Activated gamma-delta T cell treated with Interleukin-2 at 50 U/mL for 16 hours (primary cell): ENCODE data around the gene DUSP15.

ENCODE experiments used
- DNase-seq: peaks from one replicate; pipeline ENCODE4 v3.0.0-alpha.2; 2020

DUSP15 gene

DNA sequence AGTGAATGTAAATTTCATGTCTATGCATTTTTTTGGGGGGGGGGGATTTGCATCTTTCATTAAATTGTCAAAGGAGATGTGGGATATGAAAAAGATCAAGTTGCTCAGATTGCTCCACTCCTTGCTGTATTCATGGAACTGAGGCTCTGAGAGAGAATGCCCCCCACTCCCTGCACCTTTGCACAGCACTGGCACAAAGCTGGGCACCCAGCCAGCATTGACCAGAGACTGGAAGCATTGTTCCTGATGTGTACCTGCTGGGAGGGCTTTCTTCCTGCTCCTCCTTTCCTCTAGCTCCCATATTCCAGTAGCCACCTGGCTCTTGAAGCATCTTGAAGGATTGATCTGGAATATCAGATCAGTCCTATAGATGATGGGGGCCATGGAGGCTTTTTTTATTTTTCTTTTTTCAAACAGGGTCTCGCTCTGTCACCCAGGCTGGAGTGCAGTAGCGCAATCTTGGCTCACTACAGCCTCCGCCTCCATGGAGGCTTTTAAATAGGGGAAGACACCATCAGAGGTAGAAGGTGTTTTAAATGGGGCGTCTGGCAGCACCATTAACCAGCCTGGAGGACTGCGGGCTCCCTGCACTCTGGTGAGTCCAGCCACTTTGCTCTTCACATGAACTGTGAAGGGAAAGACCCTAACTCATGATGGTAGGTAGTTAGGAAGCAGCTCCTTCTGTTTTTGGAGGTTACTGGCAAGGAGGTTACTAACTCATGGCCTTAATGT, 10.9 kb downstream of the DUSP15 start:
- DNase-seq, result no peak

DNA sequence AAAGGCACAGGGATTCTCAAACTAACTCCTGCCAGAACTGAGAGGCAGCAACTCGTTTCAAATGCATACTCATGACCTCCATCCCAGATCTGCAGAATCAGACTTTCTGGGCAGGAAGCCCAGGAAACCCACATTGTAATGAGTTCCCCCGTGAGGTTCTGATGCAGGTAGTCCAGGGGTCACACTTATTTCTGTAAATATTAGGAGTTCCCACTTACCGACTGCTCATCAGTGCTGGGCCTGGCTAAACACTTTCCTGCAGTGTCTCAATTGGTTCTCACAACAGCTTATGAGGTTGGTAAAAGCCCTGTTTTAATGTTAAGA, 11.6 kb downstream of the DUSP15 start:
- no peak for DNase-seq

- no peak for DNase-seq
These were observed 12.2 kb downstream of the DUSP15 start for GRCh38 chr20:31857861-31858759.

- no peak for DNase-seq
These were observed 13.8 kb downstream of the DUSP15 start for GRCh38 chr20:31856516-31856915.

DNA sequence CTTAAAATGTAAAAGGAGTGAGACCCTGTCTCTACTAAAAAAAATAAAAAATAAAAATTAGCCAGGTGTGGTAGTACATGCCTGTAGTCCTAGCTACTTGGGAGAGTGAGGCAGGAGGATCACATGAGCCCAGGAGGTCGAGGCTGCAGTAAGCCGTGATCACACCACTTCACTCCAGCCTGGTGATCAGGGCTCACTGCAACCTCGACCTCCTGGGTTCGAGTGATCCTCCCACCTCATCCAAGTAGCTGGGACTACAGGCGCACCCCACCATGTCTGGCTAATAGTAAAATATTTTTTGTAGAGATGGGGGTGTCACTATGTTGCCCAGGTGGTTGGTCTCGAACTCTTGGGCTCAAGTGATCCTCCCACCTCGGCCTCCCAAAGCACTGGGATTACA, 16.8 kb downstream of the DUSP15 start:
- no peak for DNase-seq

DNA sequence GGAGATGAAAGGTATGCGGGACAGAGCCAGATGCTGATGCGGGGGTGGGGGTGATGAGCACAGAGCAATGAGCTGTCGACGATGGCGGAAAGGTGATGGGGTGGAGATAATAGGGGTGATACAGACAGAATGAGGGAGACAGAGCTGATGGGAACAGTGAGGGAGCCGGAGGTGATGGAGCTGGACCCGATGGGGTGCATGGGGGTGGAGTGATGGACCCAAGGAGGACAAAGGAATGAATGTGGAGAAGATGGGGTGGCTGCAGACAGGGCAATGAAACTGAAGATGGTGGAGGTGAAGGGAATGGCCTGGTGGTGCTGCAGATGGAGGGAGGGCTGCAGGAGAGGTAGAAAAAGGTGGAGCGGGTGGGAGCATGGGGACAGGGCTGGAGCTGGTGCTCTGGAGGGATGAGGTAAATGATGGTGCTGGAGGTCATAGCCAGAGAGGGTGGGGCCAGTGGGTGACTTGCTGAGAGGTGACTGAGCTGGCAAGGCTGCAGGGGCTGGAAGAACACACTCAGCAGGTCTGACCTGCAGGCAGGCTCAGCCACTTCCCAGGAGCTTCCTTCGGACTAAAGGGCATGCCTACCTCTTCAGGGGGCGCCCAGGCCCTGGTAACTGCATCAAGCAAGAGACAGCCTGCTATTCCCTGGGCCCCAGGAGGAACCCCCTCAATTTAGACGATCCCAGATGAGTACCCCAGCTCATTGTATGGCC, 18.9 kb downstream of the DUSP15 start:
- DNase-seq, result no peak

DNA sequence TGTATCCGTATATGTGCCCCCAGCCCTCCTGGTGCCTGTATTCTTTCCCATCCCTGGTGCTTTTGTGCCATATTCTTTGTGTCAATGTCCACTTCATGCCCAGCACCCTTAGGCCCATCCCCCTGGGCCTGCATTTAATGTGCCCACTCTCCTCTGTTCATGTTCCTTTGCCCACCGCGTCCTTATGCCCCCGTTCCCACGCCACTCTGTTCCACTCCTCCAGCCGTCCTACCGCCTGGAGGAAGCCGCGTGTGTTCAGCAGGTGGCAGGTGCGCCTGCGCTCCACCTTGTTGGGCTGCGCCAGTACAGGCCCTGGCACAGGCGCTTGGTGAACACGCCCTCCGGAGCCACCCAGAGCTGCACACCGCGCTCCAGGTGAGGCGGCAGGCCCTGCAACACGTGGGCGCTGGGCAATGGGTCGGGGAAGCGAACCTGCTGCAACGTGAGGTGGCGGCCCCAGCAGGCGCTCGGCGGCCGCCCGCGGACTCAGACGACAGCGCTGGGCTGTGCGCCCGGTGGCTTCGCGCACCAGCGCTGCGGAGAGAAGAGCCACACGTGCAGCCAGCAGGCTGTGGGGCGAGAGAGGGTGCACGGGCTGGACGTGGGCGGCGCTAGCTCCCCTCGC, 20.9 kb downstream of the DUSP15 start:
- DNase-seq, result no peak

- DNase-seq, result no peak
These were observed 22.0 kb downstream of the DUSP15 start for GRCh38 chr20:31848088-31848999.

GRCh38 chr20:31846793-31847138, 23.6 kb downstream of the DUSP15 start:
- DNase-seq, result no peak

- DNase-seq, result no peak
These were observed 24.9 kb downstream of the DUSP15 start, which contains the start of gene FOXS1 for GRCh38 chr20:31845300-31845863. Gene FOXS1, minus strand, starts transcription at chr20:31845604. Its CDS starts 62 bp downstream, at chr20:31845542.

DNA sequence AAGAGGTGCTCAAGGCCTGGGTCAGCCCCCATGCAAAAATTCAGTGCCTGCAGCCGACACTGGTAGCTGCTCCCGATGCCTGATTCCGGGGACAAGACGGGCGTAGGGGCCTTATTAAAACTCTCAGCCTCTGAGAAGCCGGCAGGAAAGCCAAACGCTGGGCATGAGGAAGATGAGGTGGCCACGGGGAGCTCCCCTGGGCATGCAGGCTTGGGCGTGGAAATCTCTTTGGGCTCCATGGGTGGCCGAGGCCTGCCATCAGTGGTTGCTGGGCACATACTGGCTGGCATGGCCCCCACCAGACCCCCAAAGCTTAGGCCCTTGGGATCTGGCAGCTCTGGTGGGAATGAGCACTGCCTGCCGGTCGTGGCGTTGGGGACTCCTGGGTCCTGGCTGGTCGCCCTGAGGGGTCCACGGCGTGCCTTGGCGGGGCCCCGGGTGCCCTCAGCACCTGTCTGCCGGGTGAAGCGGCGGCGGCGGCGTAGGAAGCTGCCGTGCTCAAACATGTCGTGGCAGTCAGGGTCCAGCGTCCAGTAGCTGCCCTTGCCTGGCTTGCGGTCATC, 25.5 kb downstream of the DUSP15 start:
- DNase-seq, result no peak

GRCh38 chr20:31843881-31844280, 26.4 kb downstream of the DUSP15 start:
- no peak for DNase-seq

DNA sequence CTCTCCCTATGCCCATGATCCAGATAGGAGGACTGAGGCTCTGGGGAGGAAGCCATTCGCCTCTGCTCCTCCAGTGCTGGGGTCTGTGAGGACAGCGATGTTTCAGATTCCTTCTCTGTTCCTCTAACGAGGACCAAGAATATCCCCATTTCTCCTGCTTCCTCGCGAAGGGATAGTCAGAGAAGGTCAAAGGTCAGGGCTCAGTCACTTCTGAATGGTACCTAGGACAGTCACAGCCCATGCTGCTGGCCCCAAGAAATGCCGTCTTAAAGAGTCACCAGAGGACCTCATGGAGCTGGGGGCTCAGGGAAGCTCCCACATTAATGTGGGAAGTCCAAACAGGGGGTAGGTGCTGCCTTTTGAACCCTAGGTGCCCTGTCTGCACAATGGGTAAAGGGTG, 27.0 kb downstream of the DUSP15 start:
- no peak for DNase-seq

DNA sequence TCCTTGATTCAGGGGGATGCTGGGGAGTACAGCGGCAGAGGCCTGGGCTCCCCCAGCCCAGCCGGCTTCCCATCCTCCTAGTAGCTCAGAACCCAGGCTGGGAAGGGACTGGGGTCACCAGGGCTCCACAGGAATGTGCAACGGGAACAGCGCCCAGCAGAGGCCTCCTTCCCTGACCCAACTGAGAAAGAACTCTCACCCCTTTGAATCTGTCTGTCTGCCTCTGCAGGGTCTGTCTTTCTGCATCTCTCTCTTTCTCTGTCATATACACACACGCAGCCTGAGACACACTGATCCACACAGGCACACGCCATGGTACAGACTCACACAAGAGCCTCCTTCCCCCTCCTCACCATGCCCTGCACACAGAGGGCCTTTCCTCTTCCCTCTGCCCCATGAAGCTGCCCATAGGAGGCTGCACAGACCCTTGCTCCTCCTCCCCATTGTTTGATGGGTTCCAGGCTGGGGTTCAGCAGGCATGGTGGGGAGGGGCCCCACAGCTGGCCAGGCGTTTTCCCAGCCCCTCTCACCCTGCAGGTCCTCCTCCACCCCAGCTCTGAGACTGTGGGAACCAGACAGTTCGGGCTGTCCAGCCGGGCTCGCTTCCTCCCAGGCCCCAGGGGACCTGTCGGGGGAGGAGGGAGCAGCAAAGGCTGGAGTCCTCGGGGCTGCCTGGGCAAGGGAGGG, 27.7 kb downstream of the DUSP15 start:
- no peak for DNase-seq

DNA sequence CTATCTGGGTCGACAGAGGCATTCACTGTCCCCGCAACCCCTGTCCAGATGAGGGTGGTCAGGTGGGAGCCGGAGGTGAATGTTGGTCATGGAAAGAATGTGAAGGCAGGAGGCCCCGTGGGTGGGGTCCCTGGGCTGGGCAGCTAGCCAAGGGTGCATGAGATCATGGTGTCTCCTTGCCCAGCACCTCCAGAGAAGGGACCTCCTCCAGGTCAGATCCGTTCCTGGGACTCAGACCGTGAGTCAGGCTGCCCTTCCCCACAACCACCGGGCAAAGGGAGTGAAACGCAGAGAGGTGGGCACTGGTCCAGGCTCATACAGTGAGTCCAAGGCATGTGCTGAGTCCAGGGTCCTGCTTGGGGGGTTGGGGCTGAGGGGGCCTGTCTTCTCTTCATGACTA, 28.4 kb downstream of the DUSP15 start:
- no peak for DNase-seq

- DNase-seq, result no peak
These were observed 29.2 kb downstream of the DUSP15 start for GRCh38 chr20:31840906-31841816.

GRCh38 chr20:31839782-31840487, 30.4 kb downstream of the DUSP15 start:
- no peak for DNase-seq

- DNase-seq, result no peak
These were observed 31.6 kb downstream of the DUSP15 start for GRCh38 chr20:31838646-31839292.
